ENCODE measurements around the gene EIF3L.

GRCh38 chr22:37870273-37870672 lies 21.1 kb downstream of the EIF3L start:
- TF ChIP-seq YY1 (IDR thresholded peaks at IDR 0.05; ENCODE audit: insufficient read depth, insufficient read length) (no peak), SUZ12 (IDR thresholded peaks at IDR 0.05; ENCODE audit: extremely low read depth, insufficient read depth, insufficient read length) (no peak)

All from NT2/D1 (cell line).